GM12891 (cell line): Measurements from ENCODE around the gene SLC25A52.

Experiments
- POLR2A ChIP-seq: IDR thresholded peaks from 2 replicates; pipeline ENCODE4 v1.6.1; 2011; ENCODE audit warnings: low read depth, low read length, control low read depth
- POLR2AphosphoS5 ChIP-seq: IDR thresholded peaks from 2 replicates; pipeline ENCODE4 v1.6.1; 2011; ENCODE audit warnings: low read depth, low read length, control low read depth
- TAF1 ChIP-seq: IDR thresholded peaks from 2 replicates; pipeline ENCODE4 v1.6.1; 2011; ENCODE audit warnings: low read depth, low read length, control low read depth

DNA sequence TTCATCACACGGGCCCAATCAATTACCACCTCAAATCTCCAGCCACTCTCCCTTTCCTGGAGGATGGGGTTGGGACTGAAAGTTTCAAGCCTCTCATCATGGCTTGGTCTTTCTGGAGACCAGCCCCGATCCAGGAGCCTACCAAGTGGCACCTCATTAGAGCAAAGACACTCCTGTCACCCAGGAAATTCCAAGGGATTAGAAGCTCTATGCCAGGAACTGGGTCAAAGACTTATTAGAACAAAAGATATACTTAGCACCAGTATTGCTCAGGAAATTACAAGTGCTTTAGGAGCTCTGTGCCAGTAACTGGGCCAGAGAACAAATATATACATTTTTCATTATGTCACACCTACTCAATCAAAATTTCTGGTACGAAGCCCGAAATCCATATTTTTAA, 14.3 kb downstream of the SLC25A52 start:
- TF ChIP-seq POLR2A (no peak), POLR2AphosphoS5 (no peak), TAF1 (no peak)
